ENCODE measurements around the gene ASCL3.
A peak's percentile ranks its signal among the peaks of the same experiment; 100 is the strongest.
"Not testable (repeated sequence)": the region's sequence is repeated elsewhere in the genome, so short reads cannot be mapped to it uniquely, and the experiment has no call there.

ASCL3 gene

GRCh38 chr11:8913961-8914660 is 28.7 kb downstream of the ASCL3 start:
- FAIRE-seq (no peak), DNase-seq (ENCODE audit: insufficient read length, low spot score) (no peak)

DNA sequence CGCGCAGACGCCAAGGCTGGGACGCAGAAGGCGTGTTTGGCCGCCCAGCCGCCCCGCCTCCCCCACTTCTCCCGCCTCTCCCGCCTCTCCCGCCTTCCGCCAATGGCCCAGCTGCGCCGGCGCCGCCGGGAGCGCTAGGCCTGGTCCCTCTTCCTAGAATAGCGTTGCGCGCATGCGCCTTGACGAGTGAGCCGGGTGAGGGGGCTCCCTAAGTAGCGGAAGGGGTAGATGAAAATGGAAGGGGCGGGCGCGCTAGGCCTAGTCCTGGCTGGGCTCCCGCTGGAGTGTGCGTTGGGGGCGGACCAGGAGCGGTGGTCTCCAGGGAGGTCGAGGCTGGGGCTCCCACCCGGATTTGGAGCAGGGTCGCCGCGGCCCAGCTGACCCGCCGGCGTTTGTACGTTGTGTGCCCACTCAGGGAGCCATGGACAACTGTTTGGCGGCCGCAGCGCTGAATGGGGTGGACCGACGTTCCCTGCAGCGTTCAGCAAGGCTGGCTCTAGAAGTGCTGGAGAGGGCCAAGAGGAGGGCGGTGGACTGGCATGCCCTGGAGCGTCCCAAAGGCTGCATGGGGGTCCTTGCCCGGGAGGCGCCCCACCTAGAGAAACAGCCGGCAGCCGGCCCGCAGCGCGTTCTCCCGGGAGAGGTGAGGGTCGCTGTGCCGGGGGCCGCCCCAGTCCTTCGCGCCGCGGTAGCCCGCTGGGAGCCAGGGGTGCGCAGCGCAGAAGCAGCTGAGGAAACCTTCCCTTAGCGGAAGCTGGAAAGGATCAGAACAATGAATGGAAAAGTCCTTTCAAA is 31.6 kb downstream of the ASCL3 start, which contains the start of gene AKIP1:
Gene AKIP1, plus strand, starts transcription at position 161 of the 795 bp plus-strand sequence. Its CDS starts 261 bp downstream, at position 422.
- peak; percentile 87 for FAIRE-seq

GRCh38 chr11:8910649-8911026 is 32.2 kb downstream of the ASCL3 start:
- FAIRE-seq (no peak), DNase-seq (ENCODE audit: insufficient read length, low spot score) (no peak)

More for the DNA sequence above, 31.6 kb downstream of the ASCL3 start, which contains the start of gene AKIP1:
- peak; percentile 95 for DNase-seq (ENCODE audit: insufficient read length, low spot score)

GRCh38 chr11:8908099-8908498 is 34.7 kb downstream of the ASCL3 start:
- DNase-seq (ENCODE audit: insufficient read length, low spot score) (no peak), FAIRE-seq (no peak)

- no peak for FAIRE-seq
- DNase-seq (ENCODE audit: insufficient read length, low spot score) = no peak
Observed at GRCh38 chr11:8907116-8907515, 35.7 kb downstream of the ASCL3 start.

- DNase-seq (ENCODE audit: insufficient read length, low spot score) = peak; percentile 36
Observed at GRCh38 chr11:8905528-8906165, 37.2 kb downstream of the ASCL3 start.

DNA sequence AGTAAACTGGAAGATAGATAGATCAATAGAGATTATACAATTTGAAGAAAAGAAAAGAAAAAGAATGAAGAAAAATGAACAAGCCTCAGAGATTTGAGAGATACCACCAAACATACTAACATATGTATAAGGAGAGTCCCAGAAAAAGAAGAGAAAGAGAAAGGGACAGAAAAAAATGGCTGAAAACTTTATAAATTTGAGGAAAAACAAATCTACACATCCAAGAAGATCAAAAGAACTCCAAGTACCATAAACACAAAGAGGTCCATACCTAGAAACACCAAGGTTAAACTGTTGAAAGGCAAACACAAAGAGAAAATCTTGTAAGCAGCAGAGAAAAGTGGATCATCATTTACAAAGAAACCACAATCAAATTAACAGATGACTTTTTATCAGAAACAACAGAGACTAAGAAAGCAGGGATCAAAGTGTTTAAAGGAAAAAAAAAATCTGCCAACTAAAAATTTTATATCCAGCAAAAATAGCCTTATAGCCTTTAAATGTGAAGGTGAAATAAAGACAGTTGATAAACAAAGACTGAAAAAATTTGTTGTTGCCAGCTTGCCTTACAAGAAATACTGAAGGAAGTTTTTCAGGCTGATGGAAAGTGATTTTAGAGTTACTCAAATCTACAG is 43.6 kb downstream of the ASCL3 start:
- no peak for DNase-seq (ENCODE audit: insufficient read length, low spot score)
- no peak for FAIRE-seq

More at GRCh38 chr11:8905528-8906165, 37.2 kb downstream of the ASCL3 start:
- FAIRE-seq = no peak

DNA sequence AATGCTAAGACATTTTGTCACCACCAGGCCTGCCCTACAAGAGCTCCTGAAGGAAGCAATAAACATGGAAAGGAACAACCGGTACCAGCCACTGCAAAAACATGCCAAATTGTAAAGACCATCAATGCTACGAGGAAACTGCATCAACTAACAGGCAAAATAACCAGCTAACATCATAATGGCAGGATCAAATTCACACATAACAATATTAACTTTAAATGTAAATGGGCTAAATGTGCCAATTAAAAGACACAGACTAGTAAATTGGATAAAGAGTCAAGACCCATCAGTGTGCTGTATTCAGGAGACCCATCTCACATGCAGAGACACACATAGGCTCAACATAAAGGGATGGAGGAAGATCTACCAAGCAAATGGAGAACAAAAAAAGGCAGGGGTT is 51.6 kb downstream of the ASCL3 start:
- not testable (repeated sequence) for FAIRE-seq; DNase-seq (ENCODE audit: insufficient read length, low spot score)
